ENCODE data around the gene SCUBE2.
"Not testable (repeated sequence)": the region's sequence is repeated elsewhere in the genome, so short reads cannot be mapped to it uniquely, and the experiment has no call there.

SCUBE2 gene

DNA sequence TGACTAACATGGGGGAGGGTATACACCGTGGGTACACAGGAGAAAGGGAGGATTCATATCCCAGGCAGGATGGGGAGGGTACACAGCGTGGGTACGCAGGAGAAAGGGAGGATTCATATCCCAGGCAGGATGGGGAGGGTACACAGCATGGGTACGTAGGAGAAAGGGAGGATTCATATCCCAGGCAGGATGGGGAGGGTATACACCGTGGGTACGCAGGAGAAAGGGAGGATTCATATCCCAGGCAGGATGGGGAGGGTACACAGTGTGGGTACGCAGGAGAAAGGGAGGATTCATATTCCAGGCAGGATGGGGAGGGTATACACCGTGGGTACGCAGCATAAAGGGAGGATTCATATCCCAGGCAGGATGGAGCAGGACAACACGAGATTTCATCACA is 51.0 kb downstream of the SCUBE2 start:
- no peak for DNase-seq

DNA sequence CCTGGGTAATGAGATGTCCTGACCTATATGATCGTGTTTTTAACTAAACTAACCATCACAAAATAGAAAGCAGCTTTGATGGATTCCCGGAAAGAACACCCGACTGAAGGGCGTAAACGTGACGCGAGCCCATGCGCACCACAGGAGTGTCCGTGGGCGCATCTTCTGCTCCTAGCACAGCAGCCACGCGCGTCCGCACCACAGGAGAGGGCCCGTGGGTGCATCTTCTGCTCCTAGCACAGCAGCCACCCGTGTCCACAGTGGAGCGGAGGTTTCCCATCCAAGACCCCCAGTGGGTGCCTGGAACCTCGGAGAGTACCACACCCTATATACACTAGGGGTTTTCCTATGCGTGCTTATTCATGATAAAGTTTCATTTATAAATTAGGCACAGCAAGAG is 51.5 kb downstream of the SCUBE2 start:
- DNase-seq = no peak

DNA sequence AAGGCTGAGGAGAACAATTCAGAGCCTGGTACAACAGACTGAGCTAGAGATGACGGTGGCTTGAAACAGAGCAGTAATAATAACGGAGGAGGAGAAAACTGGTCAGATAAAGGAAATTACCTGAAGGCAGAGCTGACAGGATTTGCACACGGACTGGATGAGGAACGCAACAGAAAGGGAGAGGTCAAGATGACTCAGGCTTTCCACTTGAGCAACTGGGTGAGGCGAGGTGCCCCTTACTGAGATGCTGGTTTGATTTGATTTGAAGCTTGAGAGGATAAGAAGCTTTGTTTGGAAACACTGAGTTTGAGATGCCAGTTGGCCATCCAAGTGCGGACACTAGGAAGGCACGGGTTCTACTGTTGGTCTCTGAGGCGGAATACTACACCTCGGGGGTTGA is 52.2 kb downstream of the SCUBE2 start:
- DNase-seq = no peak

DNA sequence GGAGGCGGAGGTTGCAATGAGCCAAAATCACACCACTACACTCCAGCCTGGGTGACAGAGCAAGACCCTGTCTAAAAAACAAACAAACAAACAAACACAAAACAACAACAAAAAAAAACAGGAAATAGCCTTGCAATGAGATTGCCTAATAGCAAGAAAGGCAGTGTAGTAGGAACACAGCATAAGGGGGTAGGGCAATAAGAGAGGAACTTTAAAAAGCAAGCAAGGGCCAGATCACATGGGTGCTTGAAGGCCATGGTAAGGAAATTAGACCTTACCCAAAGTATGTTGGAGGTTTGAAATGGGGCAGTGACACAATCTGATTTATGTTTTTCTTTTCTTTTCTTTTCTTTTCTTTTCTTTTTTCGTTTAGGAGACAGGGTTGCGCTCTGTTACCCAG is 52.9 kb downstream of the SCUBE2 start:
- no peak for DNase-seq

DNA sequence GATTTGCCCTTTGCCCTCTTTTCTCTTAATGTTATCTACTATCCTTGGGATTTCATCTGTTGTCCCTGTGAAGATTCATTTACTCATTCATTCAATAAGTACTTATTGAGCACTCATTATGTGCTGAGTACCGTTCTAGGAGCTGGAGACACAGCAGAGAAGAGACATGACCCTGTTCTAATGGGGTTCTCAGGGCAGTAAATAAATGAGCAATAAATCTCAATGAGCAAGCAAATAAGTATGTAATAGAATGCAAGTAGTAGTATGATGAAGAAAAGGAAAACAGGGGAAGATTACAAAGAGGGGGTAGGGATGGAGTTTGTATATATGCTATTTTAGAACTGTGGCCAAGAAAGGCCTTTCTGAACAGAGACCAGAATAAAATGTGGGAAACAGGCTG is 53.4 kb downstream of the SCUBE2 start:
- no peak for DNase-seq

DNA sequence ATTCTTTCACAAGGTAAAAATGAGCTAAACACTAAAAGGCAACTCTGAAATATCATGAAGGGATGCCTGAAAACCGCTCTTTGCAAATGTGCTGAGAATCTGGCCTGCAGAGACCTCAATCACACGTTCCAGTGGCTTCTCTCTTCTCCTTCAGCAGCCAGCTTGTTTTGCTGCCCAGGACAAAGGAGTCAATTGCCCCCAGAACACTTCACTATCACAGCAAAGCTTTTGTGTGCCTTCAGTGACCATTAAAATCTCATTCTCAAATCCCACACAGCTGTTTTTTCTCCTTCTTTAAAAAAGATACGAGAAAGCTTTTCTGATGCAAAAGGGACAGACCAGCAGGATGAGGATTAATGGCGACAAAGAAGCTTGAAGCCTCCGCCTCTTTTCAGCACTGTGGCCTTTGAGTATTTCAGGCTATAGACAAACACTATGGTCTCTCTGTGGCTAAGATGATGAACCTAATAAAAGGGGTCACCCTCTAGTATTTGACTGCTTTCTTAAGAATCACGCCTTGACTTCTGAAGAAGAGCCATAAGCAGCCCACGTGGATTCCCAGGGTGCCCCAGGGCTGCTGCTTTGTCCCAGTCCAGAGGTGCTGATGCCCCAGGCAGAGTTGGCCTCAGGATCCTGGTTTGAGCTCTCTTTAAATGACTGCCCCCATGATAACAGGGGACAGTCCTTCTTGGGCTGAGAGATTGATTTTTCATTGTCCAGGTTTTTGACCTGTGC is 54.2 kb downstream of the SCUBE2 start:
- no peak for DNase-seq

DNA sequence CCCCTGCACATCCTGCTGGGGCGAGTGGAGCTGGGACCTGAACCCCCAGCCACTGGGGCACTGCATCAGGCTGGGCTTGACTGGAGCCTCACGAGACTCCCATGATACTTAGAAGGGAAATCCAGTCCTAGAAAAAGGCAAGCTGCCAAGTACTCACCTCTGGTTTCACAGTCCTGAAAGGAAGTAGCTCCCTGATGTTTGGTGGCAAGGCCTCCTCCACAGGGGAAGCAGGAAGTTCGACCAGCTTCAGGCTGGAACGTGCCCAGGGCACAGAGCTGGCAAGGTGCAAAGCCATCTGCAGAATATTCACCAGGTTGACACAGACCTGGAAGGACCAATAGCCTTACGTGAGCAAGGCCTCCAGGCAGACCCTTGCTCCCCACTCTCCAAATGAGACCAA is 60.8 kb downstream of the SCUBE2 start:
- no peak for DNase-seq

DNA sequence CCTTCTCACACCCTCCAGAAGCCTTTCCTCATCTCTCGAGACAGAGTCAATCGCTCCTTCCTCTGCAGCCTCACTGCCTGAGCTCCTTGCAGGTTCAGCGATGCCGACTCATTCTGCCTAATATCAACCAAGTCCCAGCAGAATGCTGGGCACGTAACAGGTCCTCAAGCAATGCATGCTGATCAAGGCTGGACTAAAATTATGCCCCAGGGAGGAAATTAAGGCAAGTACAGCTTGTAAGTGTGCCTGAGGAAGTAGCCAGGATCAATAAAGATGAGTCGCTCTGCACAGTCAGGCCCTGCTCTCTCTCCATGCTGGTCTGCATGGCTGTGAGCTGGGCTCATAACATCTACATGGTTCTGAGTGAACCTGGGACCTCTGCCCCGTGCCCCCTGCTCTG is 62.0 kb downstream of the SCUBE2 start:
- DNase-seq = no peak

DNA sequence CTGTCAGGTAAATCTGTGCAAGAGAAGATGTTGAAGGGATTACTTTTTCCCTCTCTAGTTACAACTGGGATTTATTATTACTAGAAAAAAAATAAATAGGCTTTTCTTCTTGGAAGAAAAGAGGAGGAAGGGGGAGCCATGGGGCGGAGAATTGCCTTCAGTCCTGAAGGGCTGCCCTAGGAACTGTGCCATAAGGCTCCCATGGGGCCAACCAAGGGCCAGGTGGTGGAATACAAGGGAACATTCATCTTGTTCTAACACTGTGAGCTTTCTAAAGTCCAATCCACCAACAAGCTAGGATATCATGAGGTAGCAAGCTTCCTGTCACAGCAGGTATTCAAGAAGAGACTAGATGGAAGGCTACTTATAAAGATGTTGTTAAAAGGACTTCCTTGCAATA is 62.8 kb downstream of the SCUBE2 start:
- no peak for DNase-seq

DNA sequence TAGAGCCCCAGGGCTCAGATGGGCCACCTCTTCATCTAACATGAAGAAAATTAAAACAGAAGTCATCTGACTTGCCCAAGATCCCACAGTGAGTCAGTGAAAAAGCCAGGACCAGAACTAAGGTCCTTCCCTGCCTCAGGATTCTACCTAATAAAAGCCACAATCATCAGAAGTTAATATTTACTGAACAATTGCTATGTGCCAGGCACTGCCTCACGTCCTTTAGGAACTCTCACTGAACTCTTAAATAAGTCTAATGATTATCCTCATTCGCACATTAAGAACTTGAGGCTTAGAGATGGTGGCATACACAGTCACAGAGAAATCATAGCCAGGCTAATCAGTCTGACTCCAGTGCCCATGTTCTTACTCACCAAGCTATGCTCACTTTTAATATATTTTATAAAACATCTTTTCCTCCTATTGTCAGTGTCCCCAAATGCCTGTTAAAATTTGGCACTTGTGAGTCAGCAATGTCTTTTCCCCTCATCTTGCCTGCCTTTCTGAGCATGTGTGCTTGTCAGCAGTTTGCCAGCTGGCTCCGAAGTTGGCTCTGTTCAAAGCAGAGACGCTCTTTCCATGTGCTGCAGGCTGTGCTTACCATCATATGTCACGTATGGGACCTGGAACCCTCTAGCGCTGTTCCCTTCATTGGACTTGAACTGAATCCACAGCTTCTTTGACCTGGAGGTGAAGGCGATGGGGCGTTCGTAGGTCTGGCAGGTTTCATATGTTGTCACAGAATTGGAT is 66.1 kb downstream of the SCUBE2 start:
- DNase-seq = no peak

DNA sequence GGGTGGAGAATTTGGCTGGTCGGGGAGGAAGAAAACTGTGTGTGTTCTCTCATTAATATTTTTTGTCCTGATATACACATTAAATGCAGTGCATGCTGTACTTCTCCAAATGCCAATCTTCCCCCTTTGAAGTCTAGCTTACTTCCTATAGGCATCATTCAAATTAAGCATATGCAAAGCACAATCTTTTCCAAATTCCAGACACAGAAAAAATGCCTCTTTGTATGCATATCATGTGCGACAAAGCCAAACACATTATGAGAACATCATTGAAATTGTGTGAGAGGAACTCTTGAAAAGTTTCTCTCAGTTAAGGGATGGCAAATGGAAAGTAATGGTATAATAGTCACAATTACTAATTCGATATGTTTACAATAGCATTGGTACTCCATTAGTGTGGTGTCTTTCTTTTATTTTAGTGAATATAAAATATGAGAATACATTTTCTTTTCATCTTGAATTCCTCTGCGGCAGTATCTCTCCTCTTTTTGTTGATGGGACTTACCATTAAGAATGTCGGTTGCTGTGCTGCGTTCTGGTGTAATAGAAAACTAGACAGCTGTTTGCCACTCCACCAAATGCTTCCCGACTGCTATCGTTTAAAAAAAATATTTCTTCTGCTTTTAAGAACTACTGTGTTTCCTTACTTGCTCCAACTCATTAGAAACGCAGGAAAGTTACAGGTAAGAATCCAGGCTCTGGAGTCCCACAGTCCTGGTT is 68.3 kb downstream of the SCUBE2 start:
- DNase-seq = no peak

DNA sequence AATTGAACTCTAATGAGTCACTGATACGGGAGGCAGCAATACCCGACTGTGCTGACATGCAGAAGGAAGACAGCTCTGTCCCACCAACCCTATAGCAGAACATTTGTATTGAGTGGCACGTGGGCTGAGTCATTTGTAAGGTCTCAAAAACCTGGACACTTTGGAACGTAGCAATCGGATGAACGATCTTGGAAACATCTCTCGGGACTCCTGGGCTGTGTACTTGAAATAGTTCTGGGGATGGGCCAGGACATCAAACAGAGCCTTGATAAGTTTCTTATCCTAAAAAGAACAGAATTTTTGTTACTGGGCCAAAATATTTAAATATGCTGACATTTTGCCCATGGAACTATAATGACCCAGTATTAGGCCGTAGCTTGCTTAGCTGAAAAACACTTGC is 70.5 kb downstream of the SCUBE2 start:
- DNase-seq = no peak

DNA sequence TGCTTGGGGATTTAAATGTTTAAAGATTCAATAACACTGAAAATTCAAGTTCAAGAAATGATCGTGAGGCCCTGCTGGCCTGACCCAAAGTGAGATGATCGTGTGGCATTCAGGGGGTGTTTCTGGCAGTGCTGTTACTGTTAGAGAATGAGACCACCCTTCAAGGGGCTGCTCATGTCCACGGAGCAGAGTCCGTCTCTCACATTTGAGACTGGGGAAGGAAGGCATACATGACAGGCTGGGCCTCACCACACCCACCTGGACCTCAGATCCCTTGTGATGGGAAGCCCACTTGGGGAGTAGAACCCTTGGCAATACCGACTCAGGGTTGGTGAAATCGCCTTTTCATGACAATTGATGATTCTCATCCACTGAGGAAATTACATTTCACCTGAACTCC is 71.5 kb downstream of the SCUBE2 start:
- no peak for DNase-seq

DNA sequence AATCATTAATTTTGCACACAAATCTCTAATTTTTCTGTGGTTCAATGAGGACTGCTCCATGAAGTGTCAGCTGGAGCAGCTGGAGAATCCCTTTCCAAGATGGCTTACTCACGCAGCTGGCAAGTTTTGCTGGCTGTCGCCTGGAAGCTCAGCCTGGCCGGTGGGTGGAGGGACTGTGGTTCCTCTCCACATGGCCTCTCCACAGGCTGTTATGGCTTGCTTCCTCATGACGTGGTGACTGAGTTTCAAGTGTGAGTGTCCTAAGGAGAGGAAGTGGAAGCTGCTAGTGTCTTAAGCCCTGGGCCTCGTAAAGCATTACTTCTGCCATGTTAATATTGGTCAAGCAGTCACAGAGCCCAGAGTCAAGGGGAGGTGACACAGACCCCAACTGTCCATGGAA is 73.6 kb downstream of the SCUBE2 start:
- DNase-seq = no peak

DNA sequence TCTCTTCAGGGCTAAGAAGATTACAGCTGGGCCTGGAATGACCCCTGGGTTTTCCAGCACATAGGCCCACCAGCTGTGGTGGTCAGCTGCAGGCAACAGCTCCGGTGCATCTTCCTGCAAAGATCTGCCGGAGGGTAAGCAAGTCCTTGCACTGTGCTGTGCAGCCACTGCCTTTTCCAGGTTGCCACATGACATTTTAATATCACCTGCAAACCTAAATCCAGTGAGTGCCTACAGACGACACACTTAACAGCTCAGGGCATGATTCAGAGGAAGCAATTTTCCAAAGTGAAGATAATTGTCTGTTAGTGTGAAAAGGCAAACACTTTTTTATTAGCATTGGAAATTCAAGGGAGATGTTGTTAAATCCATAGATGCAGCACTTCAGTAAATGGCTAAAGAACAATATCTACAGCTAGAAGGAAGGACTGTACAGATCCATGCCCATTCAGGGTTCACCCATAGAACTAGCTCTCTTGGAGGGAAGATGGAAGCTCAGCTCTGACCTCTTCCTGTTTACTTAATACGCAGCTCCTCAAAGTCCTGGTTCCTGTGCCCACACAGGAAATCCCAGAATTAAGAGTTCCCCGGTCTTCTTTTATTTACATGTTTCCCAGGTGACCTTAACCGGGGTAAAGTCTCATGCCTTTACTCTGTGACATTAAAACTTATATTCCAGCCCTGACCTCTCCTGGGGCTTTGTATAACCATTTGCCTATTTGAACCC is 74.3 kb downstream of the SCUBE2 start:
- DNase-seq = no peak

DNA sequence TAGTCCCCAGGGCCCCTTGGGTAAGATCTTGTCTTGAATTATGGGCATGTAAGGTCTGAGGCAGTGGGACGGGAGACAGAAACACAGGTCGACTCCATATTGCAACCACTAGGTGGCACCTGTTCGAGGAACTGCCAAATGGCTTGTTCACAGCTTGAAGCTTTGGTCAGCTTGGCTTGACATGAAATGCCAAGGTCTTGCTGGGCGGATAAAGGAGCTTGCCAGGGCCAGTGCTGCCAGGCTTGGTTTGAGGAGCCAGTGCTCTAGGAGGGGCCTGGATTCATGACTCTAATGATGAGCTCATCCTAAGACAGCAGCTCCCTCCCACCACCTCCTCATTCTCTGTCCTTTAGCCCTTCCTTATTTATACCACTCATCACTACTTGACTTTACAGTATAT is 75.7 kb downstream of the SCUBE2 start:
- peak; percentile 80 for DNase-seq

DNA sequence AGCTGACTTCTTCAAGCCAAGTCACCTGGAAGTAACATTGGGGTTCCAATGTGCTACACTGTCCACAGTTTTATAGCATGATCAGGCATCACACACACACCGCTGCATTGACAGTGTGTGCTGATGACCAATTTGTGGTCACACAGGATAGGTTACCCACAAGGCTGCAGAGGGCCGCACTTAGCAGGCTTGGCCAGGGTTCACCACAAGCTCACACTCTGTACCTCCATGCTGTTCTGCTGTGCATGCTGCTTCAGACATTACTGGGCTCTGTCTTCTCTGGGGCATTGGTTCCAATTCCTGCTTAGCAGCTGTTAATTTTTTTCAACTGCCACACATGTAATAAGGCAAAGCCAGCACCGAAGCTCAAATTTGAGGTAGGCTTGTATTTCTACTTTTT is 76.6 kb downstream of the SCUBE2 start:
- no peak for DNase-seq

DNA sequence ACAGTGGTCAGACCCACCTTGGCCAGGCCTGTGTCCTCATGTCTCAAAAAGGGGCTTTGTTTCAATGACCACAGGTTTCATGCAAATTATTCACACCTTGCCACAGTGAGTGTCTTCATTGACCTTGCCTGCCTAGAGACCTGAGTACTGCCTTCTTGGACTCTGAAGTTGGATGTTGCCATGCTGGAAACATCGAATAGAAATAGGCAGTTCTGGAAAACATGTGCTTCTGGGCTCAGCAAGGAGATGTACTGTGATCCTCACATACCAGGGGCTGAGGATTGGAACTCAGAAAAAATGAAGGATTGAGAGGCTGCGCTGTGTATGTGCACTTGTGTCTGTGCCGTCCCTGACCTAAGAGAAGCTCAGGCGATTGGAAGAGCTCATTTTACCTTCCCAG is 78.0 kb downstream of the SCUBE2 start:
- DNase-seq = no peak

DNA sequence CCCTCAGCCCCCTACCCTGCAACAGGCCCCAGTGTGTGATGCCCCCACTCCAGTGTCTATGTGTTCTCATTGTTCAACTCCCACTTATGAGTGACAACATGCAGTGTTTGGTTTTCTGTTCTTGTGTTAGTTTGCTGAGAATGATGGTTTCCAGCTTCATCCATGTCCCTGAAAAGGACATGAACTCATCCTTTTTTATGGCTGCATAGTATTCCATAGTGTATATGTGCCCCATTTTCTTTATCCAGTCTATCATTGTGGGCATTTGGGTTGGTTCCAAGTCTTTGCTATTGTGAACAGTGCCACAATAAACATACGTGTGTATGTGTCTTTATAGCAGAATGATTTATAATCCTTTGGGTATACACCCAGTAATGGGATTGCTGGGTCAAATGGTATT is 81.9 kb downstream of the SCUBE2 start:
- not testable (repeated sequence) for DNase-seq

DNA sequence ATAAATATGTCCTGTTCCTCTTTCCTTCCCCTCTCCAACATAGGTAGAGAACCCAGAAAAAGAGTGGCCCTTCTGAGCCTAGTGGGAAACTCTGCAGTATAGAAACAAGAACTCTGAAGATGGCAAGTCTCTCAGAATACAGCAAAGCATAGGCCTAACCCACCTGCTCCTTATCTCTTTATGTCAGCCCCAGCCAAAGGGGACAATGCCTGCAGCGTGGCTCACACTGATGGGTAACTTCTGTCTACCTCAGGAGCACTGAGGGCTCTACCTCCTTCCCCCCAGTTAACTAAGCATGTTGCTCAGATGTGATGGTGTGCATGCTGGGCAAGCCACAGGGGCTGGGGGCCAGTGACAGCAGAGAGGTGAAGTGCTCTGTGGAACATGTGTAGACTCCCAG is 82.7 kb downstream of the SCUBE2 start:
- DNase-seq = no peak

DNA sequence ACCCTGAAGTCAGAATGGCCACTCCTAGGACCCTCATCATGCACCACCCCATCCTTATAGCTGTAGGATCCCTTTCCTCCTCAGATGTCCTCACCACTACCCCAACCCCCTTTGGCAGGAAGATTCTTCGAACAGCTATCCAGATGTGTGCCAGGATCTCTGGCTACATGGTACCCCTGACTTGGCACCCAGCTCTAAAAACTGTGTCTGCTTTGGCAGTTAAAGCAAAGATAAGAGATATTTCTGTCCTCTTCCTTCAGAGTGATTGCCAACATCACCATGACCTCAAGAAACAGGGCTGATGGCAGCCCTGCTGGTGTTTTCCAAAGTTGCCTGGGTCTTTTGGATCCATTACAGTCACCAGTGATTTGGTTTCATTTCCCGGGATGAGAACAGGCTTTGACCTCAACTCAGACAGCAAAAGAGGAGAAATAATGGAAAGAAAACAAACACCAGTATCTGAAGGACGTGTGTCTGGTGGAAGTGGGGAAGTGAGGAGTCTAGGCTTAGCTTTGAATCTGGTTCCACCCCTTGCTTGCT is 83.3 kb downstream of the SCUBE2 start:
- DNase-seq = no peak

DNA sequence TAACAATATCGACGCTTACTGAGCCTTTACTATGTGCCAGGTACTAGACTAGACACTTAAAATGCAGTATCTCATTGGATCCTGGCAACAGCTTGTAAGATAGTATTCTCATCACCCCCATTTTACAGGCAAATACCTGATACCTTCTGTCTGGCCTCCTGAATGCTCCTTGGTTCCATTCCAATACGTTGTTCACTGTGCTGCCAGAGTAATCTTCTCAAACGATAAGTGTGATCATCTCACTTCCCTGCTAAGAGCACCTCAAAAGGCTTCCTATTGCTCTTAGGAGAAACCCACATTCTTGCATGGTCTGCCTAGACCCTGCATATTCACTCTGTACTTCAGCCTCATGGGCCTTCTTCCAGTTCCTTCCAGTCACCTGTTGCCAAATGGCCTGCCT is 86.3 kb downstream of the SCUBE2 start:
- no peak for DNase-seq

Data from activated CD4-positive, alpha-beta T cell treated with anti-CD3 and anti-CD28 coated beads, Interleukin-10, Interleukin-2, amounts not matched to agents 100 ng/mL and 50 ng/mL, durations not matched to agents 16 hours and 8 hours (primary cell).